K562 (cell line): ENCODE measurements around the gene ZNF618. TPM values are rescaled to one million over a fixed set of nuclear protein-coding genes. Genes with fewer than 3 reads are reported as not detected.
A peak's percentile ranks its signal among the peaks of the same experiment; 100 is the strongest.

Experiments
- BRD9 ChIP-seq: fragments of 450-650 bp; IDR thresholded peaks from 2 replicates; pipeline ENCODE4 v1.6.1; 2018; ENCODE audit warnings: low read depth; ENCODE audit not compliant: partially characterized antibody
- CTBP1 ChIP-seq: fragments of 450-650 bp; IDR thresholded peaks from 2 replicates; pipeline ENCODE4 v1.6.1; 2016; ENCODE audit warnings: borderline replicate concordance
- CXXC5 ChIP-seq: fragments of 250-450 bp; sonication (Bioruptor Pico); IDR thresholded peaks from 2 replicates; pipeline ENCODE4 v1.8.0; 2022; ENCODE audit warnings: inconsistent platforms, mild to moderate bottlenecking, moderate library complexity
- ELF4 ChIP-seq: fragments of 450-650 bp; formaldehyde crosslinking; IDR thresholded peaks from 2 replicates; pipeline ENCODE4 v1.4.0; 2022; ENCODE audit warnings: missing genetic modification characterization
- MCM3 ChIP-seq: fragments of 450-650 bp; IDR thresholded peaks from 2 replicates; pipeline ENCODE4 v1.6.1; 2016
- NBN ChIP-seq: fragments of 450-650 bp; IDR thresholded peaks from 2 replicates; pipeline ENCODE4 v1.6.1; 2016; ENCODE audit warnings: low read depth, mild to moderate bottlenecking
- PHF20 ChIP-seq: fragments of 450-650 bp; IDR thresholded peaks from 2 replicates; pipeline ENCODE4 v1.6.1; 2018; ENCODE audit not compliant: partially characterized antibody
- RBBP5 ChIP-seq: fragments of 200-600 bp; sonication (generic); IDR thresholded peaks from 2 replicates; pipeline ENCODE4 v1.6.1; 2012; ENCODE audit warnings: borderline replicate concordance, mild to moderate bottlenecking, low read length, control low read depth, inconsistent platforms; ENCODE audit not compliant: insufficient read depth, poor library complexity, severe bottlenecking
- SMARCC2 ChIP-seq: fragments of 450-650 bp; IDR thresholded peaks from 2 replicates; pipeline ENCODE4 v1.6.1; 2017; ENCODE audit warnings: antibody characterized with exemption, moderate library complexity, mild to moderate bottlenecking, low read depth
- TBP ChIP-seq: optimal IDR thresholded peaks from 2 replicates; pipeline ENCODE3; 2011; ENCODE audit warnings: low read depth, low read length, improper control_type of control experiment
- TCFL5 ChIP-seq: fragments of 250-450 bp; sonication (Bioruptor Pico); conservative IDR thresholded peaks from 2 replicates; pipeline ENCODE4 v1.6.1; 2021; ENCODE audit warnings: mild to moderate bottlenecking, moderate library complexity, matching md5 sums
- ZNF239 ChIP-seq: fragments of 250-450 bp; sonication (Bioruptor Pico); IDR thresholded peaks from 2 replicates; pipeline ENCODE4 v1.4.0; 2020; ENCODE audit warnings: mild to moderate bottlenecking
- ZNF75A ChIP-seq: fragments of 450-650 bp; formaldehyde crosslinking; IDR thresholded peaks from 2 replicates; pipeline ENCODE4 v1.4.0; 2020; ENCODE audit warnings: mild to moderate bottlenecking
- ZNF764 ChIP-seq: fragments of 250-450 bp; sonication (Bioruptor Pico); IDR thresholded peaks from 2 replicates; pipeline ENCODE4 v1.4.0; 2020; ENCODE audit warnings: low read depth, mild to moderate bottlenecking, moderate library complexity
- polyA plus RNA-seq, 8 experiments: library from polyadenylated mRNA; depleted of rRNA in 4 of 8; stranded (reverse) in 5 of 8; unstranded in 3 of 8; fragments of >200 nt; fragmentation: Nextera tagmentation in 2 of 8; fragmentation: Illumina TruSeq in 1 of 8; extraction: Ambion mirVana in 2 of 8; extraction: Trizol in 1 of 8; gene quantifications; 2 replicates each; pipeline versions ENCODE4 v1.2.1 to v1.2.3, GENCODE V29; 2011 to 2014; ENCODE audit warnings: inconsistent platforms in 1 of 8, missing spikeins in 1 of 8
- total RNA-seq, 7 experiments: library from RNA; depleted of rRNA in 6 of 7; stranded (reverse); fragments of >200 nt in 6 of 7; fragmentation: Illumina TruSeq in 2 of 7; extraction: Trizol in 2 of 7; gene quantifications; 2 replicates each; pipeline versions ENCODE4 v1.2.1 to v1.2.3, GENCODE V29; 2011 to 2021; ENCODE audit warnings: low replicate concordance in 1 of 7
- TF ChIP-seq, protein P1 (sequence below): fragments of 450-650 bp; IDR thresholded peaks from 2 replicates; pipeline ENCODE4 v1.6.1; 2018; ENCODE audit not compliant: partially characterized antibody
- TF ChIP-seq, protein P2 (sequence below), 2 experiments: fragments of 450-650 bp in 1 of 2; sonication (generic) in 1 of 2; formaldehyde crosslinking; conservative IDR thresholded peaks; 2 replicates each; pipeline versions ENCODE4 v1.4.0 to v1.8.1; 2020 to 2022; ENCODE audit warnings: mild to moderate bottlenecking in 1 of 2, missing genetic modification reagents in 1 of 2
- TF ChIP-seq, protein P3 (sequence below), 3 experiments: IDR thresholded peaks in 2 of 3; conservative IDR thresholded peaks in 1 of 3; 2 replicates each; pipeline ENCODE4 v1.5.1; 2011 to 2012; ENCODE audit warnings: low read length in 3 of 3, mild to moderate bottlenecking in 3 of 3, control low read depth in 2 of 3, improper control_type of control experiment in 1 of 3, inconsistent platforms in 1 of 3, low read depth in 1 of 3, mixed read lengths in 1 of 3, moderate library complexity in 1 of 3; ENCODE audit not compliant: insufficient read depth in 2 of 3
- TF ChIP-seq, protein P4 (sequence below): sonication (generic); formaldehyde crosslinking; IDR thresholded peaks from 2 replicates; pipeline ENCODE4 v1.8.1; 2022; ENCODE audit warnings: missing genetic modification reagents
- TF ChIP-seq, protein P5 (sequence below): fragments of 450-650 bp; formaldehyde crosslinking; conservative IDR thresholded peaks from 2 replicates; pipeline ENCODE4 v1.4.0; 2022; ENCODE audit warnings: mild to moderate bottlenecking, missing genetic modification characterization

The ZNF618 gene
- total and polyA plus RNA-seq, 9 of the 15 experiments (the other 6 are each of a cell fraction or from before 2014, with no cell fraction given), result 0.08 to 13.7 (median 3.4) TPM

DNA sequence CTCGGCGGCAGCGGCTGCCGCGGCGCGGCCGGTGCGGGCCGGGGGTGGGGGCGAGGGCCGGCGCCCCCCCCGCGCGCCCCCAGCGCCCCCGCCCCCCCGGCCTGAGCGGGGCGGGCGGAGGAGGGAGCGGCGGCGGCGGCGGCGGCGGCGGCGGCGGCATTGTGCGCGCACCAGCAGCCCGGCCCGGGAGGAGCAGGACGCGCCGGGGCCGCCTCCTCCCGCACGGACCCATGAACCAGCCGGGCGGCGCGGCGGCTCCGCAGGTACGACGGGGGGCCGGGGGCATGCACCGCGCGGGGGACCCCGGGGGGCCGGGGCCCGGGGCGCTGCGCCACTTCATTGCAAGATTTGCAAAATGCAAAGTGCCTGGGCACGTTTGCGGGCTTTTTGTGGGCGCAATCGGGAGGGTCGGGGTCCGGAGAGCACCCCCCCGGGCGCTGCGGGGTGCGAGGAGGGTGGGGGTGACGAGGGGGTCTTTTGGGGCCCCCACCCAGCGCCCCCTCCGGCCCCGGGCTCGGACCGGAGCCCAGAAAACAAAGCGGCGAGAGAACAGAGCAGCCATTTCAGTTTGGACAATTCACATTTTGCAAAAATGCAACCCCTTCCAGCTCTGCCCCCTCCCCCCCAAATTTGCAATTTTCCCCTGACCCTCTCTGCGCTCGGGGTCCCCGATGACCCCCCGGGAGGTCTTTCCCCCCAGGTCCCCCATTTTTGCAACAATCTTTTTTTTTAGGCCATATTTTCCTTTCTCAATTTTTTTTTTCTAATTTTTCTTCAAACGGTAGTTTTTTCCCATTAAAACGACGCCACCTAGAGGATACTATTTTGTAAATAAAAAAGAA is at the start of gene ZNF618 (continued):
- TF ChIP-seq, protein P1, sequence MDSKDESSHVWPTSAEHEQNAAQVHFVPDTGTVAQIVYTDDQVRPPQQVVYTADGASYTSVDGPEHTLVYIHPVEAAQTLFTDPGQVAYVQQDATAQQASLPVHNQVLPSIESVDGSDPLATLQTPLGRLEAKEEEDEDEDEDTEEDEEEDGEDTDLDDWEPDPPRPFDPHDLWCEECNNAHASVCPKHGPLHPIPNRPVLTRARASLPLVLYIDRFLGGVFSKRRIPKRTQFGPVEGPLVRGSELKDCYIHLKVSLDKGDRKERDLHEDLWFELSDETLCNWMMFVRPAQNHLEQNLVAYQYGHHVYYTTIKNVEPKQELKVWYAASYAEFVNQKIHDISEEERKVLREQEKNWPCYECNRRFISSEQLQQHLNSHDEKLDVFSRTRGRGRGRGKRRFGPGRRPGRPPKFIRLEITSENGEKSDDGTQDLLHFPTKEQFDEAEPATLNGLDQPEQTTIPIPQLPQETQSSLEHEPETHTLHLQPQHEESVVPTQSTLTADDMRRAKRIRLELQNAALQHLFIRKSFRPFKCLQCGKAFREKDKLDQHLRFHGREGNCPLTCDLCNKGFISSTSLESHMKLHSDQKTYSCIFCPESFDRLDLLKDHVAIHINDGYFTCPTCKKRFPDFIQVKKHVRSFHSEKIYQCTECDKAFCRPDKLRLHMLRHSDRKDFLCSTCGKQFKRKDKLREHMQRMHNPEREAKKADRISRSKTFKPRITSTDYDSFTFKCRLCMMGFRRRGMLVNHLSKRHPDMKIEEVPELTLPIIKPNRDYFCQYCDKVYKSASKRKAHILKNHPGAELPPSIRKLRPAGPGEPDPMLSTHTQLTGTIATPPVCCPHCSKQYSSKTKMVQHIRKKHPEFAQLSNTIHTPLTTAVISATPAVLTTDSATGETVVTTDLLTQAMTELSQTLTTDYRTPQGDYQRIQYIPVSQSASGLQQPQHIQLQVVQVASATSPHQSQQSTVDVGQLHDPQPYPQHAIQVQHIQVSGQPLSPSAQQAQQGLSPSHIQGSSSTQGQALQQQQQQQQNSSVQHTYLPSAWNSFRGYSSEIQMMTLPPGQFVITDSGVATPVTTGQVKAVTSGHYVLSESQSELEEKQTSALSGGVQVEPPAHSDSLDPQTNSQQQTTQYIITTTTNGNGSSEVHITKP, result no peak
- TF ChIP-seq SMARCC2, result 0 out of 2 replicates have a peak, but pooled peaks have one; percentile 31
- TF ChIP-seq ELF4 (CRISPR knock-in tag), result no peak
- TF ChIP-seq NBN, result 0 out of 2 replicates have a peak, but pooled peaks have one; percentile 32
- TF ChIP-seq CTBP1, result no peak
- peak; percentile 10 for TF ChIP-seq TBP
- TF ChIP-seq ZNF764 (CRISPR knock-in tag), result no peak
- no peak for TF ChIP-seq MCM3
- TF ChIP-seq, protein P2, sequence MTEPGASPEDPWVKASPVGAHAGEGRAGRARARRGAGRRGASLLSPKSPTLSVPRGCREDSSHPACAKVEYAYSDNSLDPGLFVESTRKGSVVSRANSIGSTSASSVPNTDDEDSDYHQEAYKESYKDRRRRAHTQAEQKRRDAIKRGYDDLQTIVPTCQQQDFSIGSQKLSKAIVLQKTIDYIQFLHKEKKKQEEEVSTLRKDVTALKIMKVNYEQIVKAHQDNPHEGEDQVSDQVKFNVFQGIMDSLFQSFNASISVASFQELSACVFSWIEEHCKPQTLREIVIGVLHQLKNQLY (CRISPR knock-in tag; conservative IDR thresholded peaks at IDR 0.05), result no peak
- TF ChIP-seq, protein P3, sequence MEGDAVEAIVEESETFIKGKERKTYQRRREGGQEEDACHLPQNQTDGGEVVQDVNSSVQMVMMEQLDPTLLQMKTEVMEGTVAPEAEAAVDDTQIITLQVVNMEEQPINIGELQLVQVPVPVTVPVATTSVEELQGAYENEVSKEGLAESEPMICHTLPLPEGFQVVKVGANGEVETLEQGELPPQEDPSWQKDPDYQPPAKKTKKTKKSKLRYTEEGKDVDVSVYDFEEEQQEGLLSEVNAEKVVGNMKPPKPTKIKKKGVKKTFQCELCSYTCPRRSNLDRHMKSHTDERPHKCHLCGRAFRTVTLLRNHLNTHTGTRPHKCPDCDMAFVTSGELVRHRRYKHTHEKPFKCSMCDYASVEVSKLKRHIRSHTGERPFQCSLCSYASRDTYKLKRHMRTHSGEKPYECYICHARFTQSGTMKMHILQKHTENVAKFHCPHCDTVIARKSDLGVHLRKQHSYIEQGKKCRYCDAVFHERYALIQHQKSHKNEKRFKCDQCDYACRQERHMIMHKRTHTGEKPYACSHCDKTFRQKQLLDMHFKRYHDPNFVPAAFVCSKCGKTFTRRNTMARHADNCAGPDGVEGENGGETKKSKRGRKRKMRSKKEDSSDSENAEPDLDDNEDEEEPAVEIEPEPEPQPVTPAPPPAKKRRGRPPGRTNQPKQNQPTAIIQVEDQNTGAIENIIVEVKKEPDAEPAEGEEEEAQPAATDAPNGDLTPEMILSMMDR (IDR thresholded peaks at IDR 0.05 in 2 of 3, conservative IDR thresholded peaks at IDR 0.05 in 1 of 3; ENCODE audit: insufficient read depth in 2 of 3, low read depth in 1 of 3, low read length in 3 of 3), result peak; percentile 3 to 48 (median 32); a peak in 3 of 6 replicates
- no peak for TF ChIP-seq PHF20
- TF ChIP-seq, protein P4, sequence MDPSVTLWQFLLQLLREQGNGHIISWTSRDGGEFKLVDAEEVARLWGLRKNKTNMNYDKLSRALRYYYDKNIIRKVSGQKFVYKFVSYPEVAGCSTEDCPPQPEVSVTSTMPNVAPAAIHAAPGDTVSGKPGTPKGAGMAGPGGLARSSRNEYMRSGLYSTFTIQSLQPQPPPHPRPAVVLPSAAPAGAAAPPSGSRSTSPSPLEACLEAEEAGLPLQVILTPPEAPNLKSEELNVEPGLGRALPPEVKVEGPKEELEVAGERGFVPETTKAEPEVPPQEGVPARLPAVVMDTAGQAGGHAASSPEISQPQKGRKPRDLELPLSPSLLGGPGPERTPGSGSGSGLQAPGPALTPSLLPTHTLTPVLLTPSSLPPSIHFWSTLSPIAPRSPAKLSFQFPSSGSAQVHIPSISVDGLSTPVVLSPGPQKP (CRISPR knock-in tag), result no peak
- TF ChIP-seq RBBP5, result no peak
- TF ChIP-seq CXXC5, result no peak
- no peak for TF ChIP-seq TCFL5 (CRISPR knock-in tag)
- no peak for TF ChIP-seq ZNF75A (CRISPR knock-in tag)
- TF ChIP-seq, protein P5, sequence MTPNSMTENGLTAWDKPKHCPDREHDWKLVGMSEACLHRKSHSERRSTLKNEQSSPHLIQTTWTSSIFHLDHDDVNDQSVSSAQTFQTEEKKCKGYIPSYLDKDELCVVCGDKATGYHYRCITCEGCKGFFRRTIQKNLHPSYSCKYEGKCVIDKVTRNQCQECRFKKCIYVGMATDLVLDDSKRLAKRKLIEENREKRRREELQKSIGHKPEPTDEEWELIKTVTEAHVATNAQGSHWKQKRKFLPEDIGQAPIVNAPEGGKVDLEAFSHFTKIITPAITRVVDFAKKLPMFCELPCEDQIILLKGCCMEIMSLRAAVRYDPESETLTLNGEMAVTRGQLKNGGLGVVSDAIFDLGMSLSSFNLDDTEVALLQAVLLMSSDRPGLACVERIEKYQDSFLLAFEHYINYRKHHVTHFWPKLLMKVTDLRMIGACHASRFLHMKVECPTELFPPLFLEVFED (CRISPR knock-in tag), result no peak
- peak; percentile 93 for TF ChIP-seq BRD9
- TF ChIP-seq ZNF239 (CRISPR knock-in tag), result no peak
